ENCODE measurements around the gene FAM185A. TPM values are rescaled to one million over a fixed set of nuclear protein-coding genes. Genes with fewer than 3 reads are reported as not detected.

Gene FAM185A
- total and polyA plus RNA-seq, 2 of the 13 experiments (the other 11 are each of a cell fraction or from before 2014, with no cell fraction given): 5.0 to 11.6 TPM

DNA sequence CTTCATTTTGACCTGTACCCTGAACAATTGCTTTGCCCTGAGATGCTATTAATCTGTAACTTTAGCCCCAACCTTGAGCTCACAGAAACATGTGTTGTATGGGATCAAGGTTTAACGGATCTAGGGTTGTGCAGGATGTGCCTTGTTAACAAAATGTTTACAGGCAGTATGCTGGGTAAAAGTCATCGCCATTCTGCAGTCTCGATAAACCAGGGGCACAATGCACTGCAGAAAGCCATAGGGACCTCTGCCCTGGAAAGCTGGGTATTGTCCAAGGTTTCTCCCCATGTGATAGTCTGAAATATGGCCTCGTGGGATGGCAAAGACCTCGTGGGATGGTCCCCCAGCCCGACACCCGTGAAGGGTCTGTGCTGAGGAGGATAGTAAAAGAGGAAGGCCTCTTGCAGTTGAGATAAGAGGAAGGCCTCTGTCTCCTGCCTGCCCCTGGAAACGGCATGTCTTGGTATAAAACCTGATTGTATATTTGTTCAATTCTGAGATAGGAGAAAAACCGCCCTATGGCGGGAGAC lies 89.8 kb downstream of the FAM185A start (continued):
- TF ChIP-seq, protein P1, sequence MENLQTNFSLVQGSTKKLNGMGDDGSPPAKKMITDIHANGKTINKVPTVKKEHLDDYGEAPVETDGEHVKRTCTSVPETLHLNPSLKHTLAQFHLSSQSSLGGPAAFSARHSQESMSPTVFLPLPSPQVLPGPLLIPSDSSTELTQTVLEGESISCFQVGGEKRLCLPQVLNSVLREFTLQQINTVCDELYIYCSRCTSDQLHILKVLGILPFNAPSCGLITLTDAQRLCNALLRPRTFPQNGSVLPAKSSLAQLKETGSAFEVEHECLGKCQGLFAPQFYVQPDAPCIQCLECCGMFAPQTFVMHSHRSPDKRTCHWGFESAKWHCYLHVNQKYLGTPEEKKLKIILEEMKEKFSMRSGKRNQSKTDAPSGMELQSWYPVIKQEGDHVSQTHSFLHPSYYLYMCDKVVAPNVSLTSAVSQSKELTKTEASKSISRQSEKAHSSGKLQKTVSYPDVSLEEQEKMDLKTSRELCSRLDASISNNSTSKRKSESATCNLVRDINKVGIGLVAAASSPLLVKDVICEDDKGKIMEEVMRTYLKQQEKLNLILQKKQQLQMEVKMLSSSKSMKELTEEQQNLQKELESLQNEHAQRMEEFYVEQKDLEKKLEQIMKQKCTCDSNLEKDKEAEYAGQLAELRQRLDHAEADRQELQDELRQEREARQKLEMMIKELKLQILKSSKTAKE (CRISPR knock-in tag; IDR thresholded peaks at IDR 0.05; ENCODE audit: borderline replicate concordance): 0 out of 2 replicates have a peak, but pooled peaks have one; percentile 14
- TF ChIP-seq ZMYM2 (CRISPR knock-in tag; IDR thresholded peaks at IDR 0.05) (0 out of 2 replicates have a peak, but pooled peaks have one; percentile 68), ZFP36L1 (CRISPR knock-in tag; IDR thresholded peaks at IDR 0.05) (0 out of 2 replicates have a peak, but pooled peaks have one; percentile 35), HOXA3 (CRISPR knock-in tag; IDR thresholded peaks at IDR 0.05) (peak; percentile 69; the same call in 1 of the 2 replicates), PITX1 (CRISPR knock-in tag; IDR thresholded peaks at IDR 0.05) (peak; percentile 85), FOXA3 (CRISPR knock-in tag; IDR thresholded peaks at IDR 0.05) (peak; percentile 77), SP4 (CRISPR knock-in tag; IDR thresholded peaks at IDR 0.05) (peak; percentile 8; the same call in 1 of the 2 replicates), ZFX (CRISPR knock-in tag; IDR thresholded peaks at IDR 0.05; ENCODE audit: low read depth) (peak; percentile 71), GATAD2A (CRISPR knock-in tag; IDR thresholded peaks at IDR 0.05) (peak; percentile 74; the same call in 1 of the 2 replicates), ZNF607 (CRISPR knock-in tag; IDR thresholded peaks at IDR 0.05; ENCODE audit: borderline replicate concordance) (peak; percentile 60; the same call in 1 of the 2 replicates), IRF2 (CRISPR knock-in tag; IDR thresholded peaks at IDR 0.05) (0 out of 2 replicates have a peak, but pooled peaks have one; percentile 38), MYC (CRISPR knock-in tag; IDR thresholded peaks at IDR 0.05; ENCODE audit: borderline replicate concordance) (peak; percentile 35), HNF4G (IDR thresholded peaks at IDR 0.05; ENCODE audit: borderline replicate concordance, low read depth, low read length) (0 out of 2 replicates have a peak, but pooled peaks have one; percentile 40), HNF4G (CRISPR knock-in tag; IDR thresholded peaks at IDR 0.05; ENCODE audit: borderline replicate concordance, low read depth) (peak; percentile 73; the same call in 1 of the 2 replicates), ZNF44 (CRISPR knock-in tag; IDR thresholded peaks at IDR 0.05) (0 out of 2 replicates have a peak, but pooled peaks have one; percentile 55), ZNF772 (CRISPR knock-in tag; IDR thresholded peaks at IDR 0.05) (0 out of 2 replicates have a peak, but pooled peaks have one; percentile 43), MEF2D (CRISPR knock-in tag; IDR thresholded peaks at IDR 0.05) (peak; percentile 85), HDAC2 (CRISPR knock-in tag; IDR thresholded peaks at IDR 0.05) (peak; percentile 73), SIX4 (CRISPR knock-in tag; IDR thresholded peaks at IDR 0.05) (peak; percentile 40; the same call in 1 of the 2 replicates), HDAC1 (CRISPR knock-in tag; IDR thresholded peaks at IDR 0.05) (peak; percentile 48), KAT8 (CRISPR knock-in tag; IDR thresholded peaks at IDR 0.05) (peak; percentile 40; the same call in 1 of the 2 replicates)
- TF ChIP-seq, protein P2, sequence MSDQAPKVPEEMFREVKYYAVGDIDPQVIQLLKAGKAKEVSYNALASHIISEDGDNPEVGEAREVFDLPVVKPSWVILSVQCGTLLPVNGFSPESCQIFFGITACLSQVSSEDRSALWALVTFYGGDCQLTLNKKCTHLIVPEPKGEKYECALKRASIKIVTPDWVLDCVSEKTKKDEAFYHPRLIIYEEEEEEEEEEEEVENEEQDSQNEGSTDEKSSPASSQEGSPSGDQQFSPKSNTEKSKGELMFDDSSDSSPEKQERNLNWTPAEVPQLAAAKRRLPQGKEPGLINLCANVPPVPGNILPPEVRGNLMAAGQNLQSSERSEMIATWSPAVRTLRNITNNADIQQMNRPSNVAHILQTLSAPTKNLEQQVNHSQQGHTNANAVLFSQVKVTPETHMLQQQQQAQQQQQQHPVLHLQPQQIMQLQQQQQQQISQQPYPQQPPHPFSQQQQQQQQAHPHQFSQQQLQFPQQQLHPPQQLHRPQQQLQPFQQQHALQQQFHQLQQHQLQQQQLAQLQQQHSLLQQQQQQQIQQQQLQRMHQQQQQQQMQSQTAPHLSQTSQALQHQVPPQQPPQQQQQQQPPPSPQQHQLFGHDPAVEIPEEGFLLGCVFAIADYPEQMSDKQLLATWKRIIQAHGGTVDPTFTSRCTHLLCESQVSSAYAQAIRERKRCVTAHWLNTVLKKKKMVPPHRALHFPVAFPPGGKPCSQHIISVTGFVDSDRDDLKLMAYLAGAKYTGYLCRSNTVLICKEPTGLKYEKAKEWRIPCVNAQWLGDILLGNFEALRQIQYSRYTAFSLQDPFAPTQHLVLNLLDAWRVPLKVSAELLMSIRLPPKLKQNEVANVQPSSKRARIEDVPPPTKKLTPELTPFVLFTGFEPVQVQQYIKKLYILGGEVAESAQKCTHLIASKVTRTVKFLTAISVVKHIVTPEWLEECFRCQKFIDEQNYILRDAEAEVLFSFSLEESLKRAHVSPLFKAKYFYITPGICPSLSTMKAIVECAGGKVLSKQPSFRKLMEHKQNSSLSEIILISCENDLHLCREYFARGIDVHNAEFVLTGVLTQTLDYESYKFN (CRISPR knock-in tag; conservative IDR thresholded peaks at IDR 0.05): peak; percentile 96
- TF ChIP-seq, protein P3, sequence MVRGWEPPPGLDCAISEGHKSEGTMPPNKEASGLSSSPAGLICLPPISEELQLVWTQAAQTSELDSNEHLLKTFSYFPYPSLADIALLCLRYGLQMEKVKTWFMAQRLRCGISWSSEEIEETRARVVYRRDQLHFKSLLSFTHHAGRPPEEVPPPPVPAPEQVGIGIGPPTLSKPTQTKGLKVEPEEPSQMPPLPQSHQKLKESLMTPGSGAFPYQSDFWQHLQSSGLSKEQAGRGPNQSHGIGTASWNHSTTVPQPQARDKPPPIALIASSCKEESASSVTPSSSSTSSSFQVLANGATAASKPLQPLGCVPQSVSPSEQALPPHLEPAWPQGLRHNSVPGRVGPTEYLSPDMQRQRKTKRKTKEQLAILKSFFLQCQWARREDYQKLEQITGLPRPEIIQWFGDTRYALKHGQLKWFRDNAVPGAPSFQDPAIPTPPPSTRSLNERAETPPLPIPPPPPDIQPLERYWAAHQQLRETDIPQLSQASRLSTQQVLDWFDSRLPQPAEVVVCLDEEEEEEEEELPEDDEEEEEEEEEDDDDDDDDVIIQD (CRISPR knock-in tag; IDR thresholded peaks at IDR 0.05; ENCODE audit: low read depth): peak; percentile 98
- TF ChIP-seq, protein P4, sequence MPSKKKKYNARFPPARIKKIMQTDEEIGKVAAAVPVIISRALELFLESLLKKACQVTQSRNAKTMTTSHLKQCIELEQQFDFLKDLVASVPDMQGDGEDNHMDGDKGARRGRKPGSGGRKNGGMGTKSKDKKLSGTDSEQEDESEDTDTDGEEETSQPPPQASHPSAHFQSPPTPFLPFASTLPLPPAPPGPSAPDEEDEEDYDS (CRISPR knock-in tag; IDR thresholded peaks at IDR 0.05): peak; percentile 67

Measured in HepG2 (cell line).